H1 (cell line): Measurements from ENCODE around the gene CALHM5. TPM values are rescaled to one million over a fixed set of nuclear protein-coding genes. Genes with fewer than 3 reads are reported as not detected.

Experiments
- KDM4A ChIP-seq: IDR thresholded peaks from one replicate; pipeline ENCODE4 v1.7.1; 2012; ENCODE audit warnings: low read depth, mild to moderate bottlenecking, moderate library complexity, low read length, inconsistent platforms; ENCODE audit not compliant: severe bottlenecking
- SIX5 ChIP-seq: IDR thresholded peaks from 2 replicates; pipeline ENCODE4 v1.6.1; 2011; ENCODE audit warnings: mild to moderate bottlenecking, low read depth, low read length
- polyA plus RNA-seq, 7 experiments: library from polyadenylated mRNA; depleted of rRNA in 3 of 7; stranded (reverse) in 5 of 7; unstranded in 2 of 7; fragments of >200 nt in 5 of 7; fragments of 200-250 nt in 2 of 7; gene quantifications; 1 replicate in 5 of 7; 2 replicates in 1 of 7; 4 replicates in 1 of 7; pipeline versions ENCODE4 v1.2.1 to v1.2.3, GENCODE V29; 2011 to 2013; ENCODE audit warnings: missing spikeins in 2 of 7, mixed read lengths in 2 of 7
- total RNA-seq: library from RNA; stranded (reverse); fragmentation: NEBNext Ultra II Directional; extraction: Animal tissue kit (Norgen Biotek cat#: 25700); gene quantifications from 2 replicates; pipeline ENCODE4 v1.2.1, GENCODE V29; 2021
- TF ChIP-seq, protein P1 (sequence below): IDR thresholded peaks from 2 replicates; pipeline ENCODE4 v1.6.1; 2012; ENCODE audit warnings: low read length, inconsistent platforms

CALHM5 gene
- total and polyA plus RNA-seq, 2 of the 8 experiments (the other 6 are each of a cell fraction or from before 2014, with no cell fraction given): 0.05 to 0.09 TPM

DNA sequence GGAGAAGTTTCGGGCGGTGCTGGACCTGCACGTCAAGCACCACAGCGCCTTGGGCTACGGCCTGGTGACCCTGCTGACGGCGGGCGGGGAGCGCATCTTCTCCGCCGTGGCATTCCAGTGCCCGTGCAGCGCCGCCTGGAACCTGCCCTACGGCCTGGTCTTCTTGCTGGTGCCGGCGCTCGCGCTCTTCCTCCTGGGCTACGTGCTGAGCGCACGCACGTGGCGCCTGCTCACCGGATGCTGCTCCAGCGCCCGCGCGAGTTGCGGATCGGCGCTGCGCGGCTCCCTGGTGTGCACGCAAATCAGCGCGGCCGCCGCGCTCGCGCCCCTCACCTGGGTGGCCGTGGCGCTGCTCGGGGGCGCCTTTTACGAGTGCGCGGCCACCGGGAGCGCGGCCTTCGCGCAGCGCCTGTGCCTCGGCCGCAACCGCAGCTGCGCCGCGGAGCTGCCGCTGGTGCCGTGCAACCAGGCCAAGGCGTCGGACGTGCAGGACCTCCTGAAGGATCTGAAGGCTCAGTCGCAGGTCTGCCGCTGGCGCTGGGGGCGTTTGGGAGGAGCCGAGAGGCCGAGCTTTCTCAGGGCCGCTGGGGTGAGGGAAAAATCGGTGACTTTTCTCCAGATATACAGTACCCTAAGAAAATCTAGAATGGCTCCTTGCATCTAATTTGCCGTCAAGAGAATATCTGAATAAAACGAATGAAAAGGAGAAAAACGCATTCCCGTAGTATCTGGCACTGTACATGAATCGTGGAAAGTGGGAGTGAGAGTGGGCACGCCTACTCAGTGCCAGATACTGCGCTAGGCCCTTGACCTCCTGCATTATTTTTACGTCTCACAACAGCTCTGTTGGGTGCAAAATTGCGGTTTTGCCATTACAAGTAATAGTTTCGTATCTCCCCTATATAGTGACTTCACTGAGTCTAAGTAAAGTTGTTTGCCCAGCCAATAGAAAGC lies 49.2 kb upstream of the CALHM5 start (continued):
- TF ChIP-seq KDM4A (peak; percentile 98), SIX5 (no peak)
- TF ChIP-seq, protein P1, sequence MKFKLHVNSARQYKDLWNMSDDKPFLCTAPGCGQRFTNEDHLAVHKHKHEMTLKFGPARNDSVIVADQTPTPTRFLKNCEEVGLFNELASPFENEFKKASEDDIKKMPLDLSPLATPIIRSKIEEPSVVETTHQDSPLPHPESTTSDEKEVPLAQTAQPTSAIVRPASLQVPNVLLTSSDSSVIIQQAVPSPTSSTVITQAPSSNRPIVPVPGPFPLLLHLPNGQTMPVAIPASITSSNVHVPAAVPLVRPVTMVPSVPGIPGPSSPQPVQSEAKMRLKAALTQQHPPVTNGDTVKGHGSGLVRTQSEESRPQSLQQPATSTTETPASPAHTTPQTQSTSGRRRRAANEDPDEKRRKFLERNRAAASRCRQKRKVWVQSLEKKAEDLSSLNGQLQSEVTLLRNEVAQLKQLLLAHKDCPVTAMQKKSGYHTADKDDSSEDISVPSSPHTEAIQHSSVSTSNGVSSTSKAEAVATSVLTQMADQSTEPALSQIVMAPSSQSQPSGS: no peak
- TF ChIP-seq, all 59 proteins: peak for 23
